NCI-H2196 treated with DMSO at 0.1 percent for 48 hours (cell line): ENCODE data around the gene HOXB7.

Experiments
- DNase-seq: peaks from one replicate; lab custom pipeline; 2025; ENCODE audit not compliant: unreplicated experiment; lab: John Stamatoyannopoulos, UW

Gene HOXB7

DNA sequence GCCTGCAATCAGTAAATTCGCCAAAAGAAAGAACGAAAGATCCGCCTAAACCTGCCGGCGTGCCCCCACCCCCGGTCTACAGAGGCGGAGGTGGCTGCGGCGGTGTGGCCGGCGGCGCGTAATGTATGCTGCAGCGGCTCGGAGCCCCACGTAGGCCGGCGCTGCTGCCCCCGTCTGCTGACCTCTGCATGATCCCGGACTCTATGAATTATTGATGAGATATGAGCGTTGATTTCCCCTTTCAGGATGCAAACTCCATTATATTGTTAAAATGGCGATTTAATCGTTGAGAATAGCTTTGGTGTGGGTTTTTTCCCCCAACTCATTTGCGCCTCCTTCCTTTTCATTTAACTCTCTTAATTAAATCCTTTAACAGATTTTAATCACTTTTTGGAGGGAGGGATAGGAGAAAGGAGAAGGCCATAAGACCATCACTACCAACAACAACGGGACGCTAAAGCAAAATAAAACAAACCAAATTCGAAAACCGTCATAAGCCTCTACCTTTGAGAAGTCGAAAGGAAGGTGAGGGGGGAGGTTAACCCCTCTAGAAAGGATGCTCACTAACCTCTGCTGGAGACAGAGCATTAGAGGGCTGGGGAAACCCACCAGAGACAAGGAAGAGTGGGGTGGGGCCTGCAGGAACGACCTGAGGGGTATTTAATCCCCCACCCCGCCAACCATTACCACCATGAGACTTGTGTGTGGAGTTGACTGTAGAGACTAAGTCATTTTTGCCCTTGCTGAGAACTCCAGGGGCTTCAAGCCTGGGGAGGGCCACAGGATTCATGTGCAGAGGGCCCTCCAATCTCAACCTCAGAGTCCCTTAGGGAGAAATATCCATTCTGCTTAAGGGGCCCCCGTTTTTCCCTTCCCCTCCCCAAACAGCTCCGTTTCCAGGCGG, 24.2 kb downstream of the HOXB7 start:
- DNase-seq: no peak

DNA sequence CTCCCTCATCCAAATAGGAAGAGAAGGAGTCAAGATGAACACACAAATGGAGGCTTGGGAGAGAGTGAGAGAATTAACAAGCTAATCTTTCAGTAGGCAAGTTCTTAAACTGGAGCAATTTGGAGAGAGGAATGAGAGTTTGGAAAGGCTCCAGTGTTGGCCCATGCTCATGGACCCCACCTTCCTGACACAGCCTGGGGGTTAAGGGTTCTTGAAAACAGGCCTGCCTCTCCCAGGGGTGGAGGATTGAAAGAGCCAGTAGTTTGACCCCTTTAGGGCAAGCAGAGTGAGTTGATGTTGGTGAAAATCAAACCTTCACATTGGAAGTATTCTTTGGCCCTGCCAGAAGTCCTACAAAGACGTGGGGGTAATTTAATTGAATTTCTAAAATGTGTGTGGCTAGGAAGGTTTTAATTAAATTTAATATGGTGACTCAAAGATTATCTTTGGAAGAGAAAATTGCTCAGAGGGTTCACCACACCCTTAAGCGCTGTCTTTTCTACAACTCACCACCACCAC, 26.5 kb downstream of the HOXB7 start:
- DNase-seq: no peak

GRCh38 chr17:48583708-48584222, 27.1 kb downstream of the HOXB7 start:
- no peak for DNase-seq

DNA sequence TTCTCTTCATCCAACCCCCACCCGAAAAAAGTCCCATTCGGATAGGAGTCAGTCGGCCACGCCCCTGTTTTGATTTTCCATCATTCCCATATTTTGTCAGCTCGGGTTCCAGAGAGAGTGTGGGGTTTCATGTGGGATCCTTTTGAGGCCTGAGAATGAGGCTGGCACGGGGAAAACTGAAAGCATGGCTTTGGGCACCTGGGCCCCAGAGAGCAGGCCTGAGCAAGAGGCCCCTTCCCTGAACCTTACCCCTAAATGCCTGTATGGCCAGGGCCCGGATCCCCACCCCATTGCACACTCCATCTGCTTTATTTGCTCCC, 28.1 kb downstream of the HOXB7 start:
- DNase-seq: no peak

DNA sequence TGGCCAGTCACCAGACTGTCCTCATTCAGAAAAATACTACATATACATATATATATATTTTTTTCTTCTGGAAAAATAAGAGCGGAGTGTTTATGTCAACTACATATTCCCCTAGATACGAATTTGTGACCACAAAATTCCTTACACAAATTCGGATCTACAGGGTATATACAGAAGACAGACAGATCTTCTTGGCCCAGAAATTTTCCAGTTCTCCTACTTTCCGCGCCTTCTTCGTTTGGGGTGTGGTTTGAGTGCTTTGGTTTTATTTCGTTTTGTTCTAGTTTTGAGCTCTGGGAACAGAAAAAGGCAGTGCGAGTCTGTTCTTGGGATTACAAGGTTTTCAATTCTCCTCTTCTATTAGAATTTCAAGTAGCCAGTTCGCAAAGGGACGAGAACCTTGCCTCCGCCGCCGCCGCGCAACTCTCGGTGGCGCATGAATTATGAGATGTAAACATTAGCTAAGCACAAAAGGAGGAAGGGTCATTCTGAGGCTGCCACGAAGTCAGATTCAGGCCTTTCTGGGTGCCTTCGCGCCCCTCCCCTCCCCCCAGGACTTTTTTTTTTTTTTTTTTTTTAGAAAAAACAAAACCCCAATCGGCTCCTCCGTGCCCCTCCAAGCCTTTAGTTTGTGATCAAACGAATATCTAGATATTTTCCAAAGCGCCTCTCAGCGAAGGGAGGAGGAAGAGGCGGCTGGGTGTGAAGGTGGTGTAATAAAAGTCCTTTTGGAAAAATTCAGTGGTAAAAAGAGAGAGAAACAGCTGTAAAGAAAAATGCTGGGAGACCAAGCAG, 30.9 kb downstream of the HOXB7 start:
- no peak for DNase-seq

- no peak for DNase-seq
Observed at GRCh38 chr17:48579471-48579759, 31.4 kb downstream of the HOXB7 start.

DNA sequence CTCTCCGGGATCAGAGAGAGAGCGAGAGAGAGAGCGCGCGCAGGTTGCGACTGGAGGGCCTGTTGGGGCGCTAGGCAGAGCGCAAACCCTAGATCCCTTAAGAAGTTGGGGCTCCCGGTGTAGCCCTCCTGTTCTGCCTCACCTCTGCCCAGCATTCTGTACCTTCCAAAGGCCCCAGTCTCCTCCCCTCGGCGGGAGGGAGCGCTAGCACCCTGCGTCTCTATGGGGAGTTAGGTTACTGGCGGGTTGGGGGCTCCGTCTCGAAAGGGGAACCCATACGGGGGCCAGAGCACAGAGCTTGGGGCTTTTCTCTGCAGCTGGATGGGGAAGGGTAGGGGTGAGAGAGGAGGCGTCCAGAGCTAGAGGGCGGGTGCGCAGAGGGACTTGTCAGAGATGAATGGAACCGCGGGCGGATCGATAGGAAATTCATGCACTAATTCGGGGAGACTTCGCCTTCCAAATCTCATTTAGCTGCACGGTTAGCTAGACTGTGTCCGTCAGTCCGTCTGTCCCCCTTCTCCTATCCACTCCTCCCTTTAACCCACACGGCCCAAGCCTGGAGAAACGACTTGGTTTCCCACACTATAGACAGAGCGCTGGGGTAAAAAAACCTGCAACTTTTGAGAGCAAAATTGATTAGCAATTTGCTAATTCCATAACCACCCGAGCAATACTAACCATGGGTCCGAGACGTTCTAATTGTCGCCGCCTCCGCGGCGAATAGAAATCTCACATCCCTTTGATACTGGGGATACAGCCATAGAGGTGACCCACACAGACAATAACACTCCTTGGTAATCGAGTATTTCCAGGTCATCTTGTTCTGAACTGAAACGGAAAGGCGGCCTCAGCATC, 32.0 kb downstream of the HOXB7 start:
- no peak for DNase-seq

DNA sequence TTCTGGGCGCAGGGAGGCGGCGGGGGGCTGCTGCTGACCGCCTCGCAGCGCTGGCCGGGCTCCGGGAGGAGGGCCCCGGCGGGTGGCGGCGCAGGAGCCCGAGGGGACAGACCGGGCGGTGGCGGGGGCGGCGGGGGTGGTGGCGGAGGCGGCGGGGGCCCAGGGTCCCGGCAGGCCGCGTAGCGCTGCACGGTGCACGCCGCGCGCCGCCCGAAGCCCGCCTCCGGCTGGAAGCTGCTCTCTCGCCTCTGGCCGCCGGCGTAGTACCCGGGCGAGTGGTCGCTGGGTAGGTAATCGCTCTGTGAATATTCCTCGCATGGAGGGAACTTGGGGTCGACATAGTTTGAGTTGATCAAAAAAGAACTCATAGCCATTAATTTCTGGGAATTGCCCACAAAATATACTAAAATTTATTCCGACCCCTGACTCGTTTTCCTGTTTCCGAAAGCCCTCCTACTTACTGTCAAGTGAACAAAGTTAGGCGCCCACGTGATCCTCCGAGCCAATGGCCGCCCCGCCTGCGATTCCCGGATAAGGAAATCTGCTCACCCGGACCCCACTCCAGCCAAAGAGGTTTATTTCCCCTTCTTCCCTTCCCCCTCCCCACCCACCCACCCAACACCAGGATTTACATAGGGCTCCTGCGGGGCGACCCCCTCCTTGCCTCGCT, 32.7 kb downstream of the HOXB7 start, which contains the start of gene HOXB4:
Gene HOXB4 (minus strand): TSS at position 405 of the 670 bp plus-strand sequence. CDS start 31 bp downstream, at position 374.
- DNase-seq: no peak

- no peak for DNase-seq
Observed at GRCh38 chr17:48577330-48577945, 33.4 kb downstream of the HOXB7 start.

GRCh38 chr17:48576479-48577309, 34.1 kb downstream of the HOXB7 start:
- DNase-seq: no peak

DNA sequence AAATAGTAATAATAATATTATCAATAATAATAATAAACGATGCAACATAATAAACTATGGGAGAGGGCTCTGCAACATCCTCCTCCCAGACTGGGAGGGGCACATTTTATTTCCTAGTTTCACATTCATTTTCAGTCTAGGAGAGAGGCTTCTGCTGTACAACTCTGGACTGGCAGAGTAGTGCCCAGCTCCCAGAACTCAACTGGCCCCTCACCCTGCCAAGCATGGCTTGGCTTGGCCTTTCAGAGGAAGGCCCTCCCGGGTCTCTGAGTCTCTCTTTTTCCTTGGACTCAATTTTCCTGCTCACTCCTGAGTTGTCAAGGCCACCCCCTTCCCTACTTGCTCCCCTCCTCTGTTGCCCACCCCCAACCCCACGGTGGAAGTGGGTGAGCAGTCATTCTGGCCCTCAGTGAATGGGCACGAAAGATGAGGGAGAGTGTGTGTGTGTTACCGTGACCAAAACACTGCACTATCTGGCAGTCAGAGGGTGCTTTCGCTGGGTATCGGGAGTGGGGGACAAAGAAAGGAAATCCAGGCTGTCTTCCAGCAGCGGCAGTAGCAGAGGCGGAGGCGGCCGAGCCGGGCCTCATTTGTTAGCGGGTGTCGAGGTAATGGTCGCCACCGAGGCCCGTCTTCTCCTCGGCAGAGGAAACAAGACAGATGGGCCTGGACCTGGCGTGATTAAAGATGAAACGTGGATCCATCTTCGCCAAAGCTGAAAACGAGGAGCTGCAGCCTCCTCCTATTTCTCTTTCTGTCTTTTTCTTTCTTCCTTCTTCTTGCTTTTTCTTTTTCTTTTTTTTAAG, 34.9 kb downstream of the HOXB7 start:
- no peak for DNase-seq

- DNase-seq: no peak
Observed at GRCh38 chr17:48575066-48575582, 35.7 kb downstream of the HOXB7 start.

DNA sequence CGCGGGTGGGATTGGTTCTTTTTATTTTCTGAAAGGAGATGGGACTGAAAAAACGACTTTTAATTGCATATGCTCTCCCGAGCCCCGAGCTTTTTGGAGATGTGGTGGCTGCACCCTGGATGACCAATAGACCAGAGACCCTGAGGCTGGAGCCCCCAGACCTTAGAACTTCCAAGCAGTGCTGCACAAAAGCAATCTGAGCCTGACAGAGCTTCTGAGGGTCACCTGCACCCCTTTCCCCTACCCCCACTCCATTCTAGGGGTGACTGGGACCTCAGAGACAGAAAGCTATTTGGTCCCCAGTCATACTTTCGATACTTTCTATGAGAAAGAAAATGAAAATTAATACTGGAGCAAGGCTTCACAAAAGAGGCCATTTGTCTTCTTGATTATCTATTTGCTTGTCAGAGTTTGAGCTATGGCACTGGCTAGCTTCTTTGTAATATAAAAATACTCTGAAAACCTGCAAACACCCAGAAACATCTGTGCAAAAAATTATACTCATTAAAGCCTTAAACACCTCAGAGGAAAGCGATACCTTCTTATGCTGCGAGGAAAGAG, 36.2 kb downstream of the HOXB7 start:
- no peak for DNase-seq

DNA sequence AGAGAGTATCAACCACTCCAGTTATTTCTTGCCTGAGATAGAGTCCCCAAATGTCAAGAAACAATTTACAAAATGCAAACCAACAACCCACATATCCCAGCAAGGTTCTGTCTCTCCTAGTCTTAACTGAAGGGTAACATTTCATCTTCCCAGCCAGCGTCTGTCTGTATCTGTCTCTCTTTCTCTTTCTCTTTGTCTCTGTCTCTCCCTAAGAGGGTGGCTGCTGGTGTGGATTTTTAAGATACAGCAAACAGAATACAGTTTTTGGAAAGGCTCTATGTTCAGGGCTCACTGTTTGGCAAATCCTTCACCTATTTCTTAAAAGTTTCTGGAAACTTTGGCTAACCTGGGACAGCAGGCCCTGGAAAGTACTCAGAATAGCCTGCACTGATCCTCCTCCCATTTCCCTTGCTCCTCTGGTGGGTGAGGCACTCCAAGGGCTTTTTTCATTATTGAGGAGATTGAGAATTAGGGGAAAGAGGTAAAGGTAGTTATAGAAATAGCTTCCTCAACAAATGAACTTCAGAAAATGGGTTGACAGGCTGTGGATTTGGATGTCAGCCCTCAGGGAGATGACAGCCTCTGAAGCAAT, 38.9 kb downstream of the HOXB7 start:
- no peak for DNase-seq

GRCh38 chr17:48571024-48571818, 39.6 kb downstream of the HOXB7 start:
- DNase-seq: no peak

DNA sequence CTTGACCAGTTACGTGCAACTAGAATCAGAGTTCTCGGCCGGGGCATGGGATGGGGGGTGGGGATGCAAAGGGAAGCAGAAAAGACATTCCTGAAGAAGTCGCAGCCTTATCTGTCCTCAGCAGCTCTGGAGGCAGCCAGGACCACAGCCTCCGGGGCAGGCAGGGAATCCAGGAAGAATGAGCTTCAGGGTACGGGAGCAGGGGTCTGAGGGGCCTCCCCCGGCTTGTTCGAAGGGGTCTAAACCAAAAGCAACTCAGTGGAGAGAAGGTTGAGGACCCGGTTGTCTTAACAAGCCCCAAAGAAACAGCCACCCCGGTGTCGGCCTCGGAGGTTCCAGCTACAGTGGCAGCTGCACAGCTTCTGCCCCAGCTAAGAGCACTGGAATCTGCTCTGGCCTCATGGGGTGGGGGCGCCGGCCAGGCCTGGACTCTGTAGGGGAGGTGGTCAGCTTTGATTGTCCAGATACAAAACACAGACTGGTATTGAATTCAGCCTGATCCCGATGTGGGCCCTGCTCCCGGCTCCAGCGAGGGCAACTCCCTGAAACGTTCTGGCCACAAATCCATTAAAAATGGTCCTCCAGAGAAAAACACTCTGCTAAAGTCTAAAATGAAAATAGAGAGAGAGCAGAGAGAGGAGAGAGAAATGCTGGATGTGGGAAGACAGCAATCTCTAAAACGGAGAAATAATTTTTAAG, 40.3 kb downstream of the HOXB7 start:
- DNase-seq: no peak
